OCI-LY3 (cell line): ENCODE measurements around the gene ZSCAN22.
A peak's percentile ranks its signal among the peaks of the same experiment; 100 is the strongest.

Source experiments
- EZH2phosphoT487 ChIP-seq: fragments of 200-600 bp; shearing (Covaris generic); IDR thresholded peaks from 2 replicates; pipeline ENCODE4 v1.6.1; 2018; ENCODE audit warnings: antibody characterized with exemption, mixed run types, low read depth
- TF ChIP-seq, protein P1 (sequence below): fragments of 200-600, 300-600 bp; sonication (generic); IDR thresholded peaks from 2 replicates; pipeline ENCODE4 v1.5.1; 2014; ENCODE audit warnings: antibody characterized with exemption, low read length, low read depth

- TF ChIP-seq, protein P1, sequence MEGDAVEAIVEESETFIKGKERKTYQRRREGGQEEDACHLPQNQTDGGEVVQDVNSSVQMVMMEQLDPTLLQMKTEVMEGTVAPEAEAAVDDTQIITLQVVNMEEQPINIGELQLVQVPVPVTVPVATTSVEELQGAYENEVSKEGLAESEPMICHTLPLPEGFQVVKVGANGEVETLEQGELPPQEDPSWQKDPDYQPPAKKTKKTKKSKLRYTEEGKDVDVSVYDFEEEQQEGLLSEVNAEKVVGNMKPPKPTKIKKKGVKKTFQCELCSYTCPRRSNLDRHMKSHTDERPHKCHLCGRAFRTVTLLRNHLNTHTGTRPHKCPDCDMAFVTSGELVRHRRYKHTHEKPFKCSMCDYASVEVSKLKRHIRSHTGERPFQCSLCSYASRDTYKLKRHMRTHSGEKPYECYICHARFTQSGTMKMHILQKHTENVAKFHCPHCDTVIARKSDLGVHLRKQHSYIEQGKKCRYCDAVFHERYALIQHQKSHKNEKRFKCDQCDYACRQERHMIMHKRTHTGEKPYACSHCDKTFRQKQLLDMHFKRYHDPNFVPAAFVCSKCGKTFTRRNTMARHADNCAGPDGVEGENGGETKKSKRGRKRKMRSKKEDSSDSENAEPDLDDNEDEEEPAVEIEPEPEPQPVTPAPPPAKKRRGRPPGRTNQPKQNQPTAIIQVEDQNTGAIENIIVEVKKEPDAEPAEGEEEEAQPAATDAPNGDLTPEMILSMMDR: 0 out of 2 replicates have a peak, but pooled peaks have one; percentile 3
- TF ChIP-seq EZH2phosphoT487: no peak
These were observed 54.1 kb downstream of the ZSCAN22 start, which contains the start of gene ZNF837 for GRCh38 chr19:58380662-58381459.
